ENCODE results near the gene EQTN. TPM values are rescaled to one million over a fixed set of nuclear protein-coding genes. Genes with fewer than 3 reads are reported as not detected.
A peak's percentile ranks its signal among the peaks of the same experiment; 100 is the strongest.

EQTN gene
- total and polyA plus RNA-seq, 9 donors: 0.13 to 0.30 (median 0.15) TPM; not detected in 6

DNA sequence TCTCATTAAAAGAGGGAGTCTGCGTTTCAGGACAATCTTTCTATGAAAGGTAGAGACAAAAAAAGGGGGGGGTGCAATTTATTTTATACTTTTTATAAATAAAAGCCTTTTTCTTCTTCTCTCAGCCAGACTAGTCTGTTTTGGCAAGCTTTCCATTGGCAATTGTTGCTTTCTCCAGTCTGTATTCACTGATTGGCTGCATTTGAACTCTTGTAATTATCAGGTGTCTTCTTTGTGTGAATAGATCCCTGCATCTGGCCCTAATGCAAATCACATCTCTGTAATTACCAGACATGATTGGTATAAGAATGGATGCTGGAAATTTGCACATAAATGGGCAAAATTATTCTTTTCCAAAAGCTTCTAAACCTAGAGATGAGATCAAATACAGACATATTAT is 7.6 kb upstream of the EQTN start:
- Histone ChIP-seq H3K4me1 (ENCODE audit: control insufficient read depth, insufficient read depth, low read length) (no peaks in the 10 kb centered on the region), H3K4me3 (ENCODE audit: low read length) (no peak overlapping the region), H3K27me3 (ENCODE audit: control insufficient read depth, insufficient read depth, low read length) (no peaks in the 10 kb centered on the region), H3K9me3 (replicated peaks; ENCODE audit: control insufficient read depth, low read depth, low read length) (no peaks in the 10 kb centered on the region), H3K27ac (ENCODE audit: low read length) (no peak overlapping the region), H3K36me3 (ENCODE audit: control insufficient read depth, insufficient read depth, low read length) (no peaks in the 10 kb centered on the region)
- no CpG with 5 or more reads among the region's 1 CpG for WGBS (ENCODE audit: insufficient coverage)
- peak; percentile 17 for DNase-seq

DNA sequence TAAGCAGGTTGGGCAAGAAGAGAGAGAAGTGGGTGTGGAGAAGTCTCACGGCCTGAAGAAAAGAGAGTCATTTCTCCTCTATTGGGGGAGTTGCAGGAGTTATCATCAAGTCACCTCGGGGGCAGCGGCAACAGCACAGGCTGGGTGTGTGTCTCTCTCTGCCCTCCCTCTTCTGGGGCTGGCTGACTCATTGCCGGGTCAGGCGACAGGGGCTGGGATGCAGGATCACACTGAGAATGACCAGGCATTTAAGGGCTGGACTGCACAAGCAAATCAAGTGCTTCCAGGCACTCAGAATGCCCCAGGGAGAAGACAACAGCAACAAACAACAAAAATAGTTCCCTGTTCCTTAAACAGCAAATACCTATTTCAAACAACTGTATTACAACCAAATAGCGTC is 6.3 kb upstream of the EQTN start:
- no peaks in the 10 kb centered on the region for H3K36me3 ChIP-seq (ENCODE audit: control insufficient read depth, insufficient read depth, low read length)
- 20% methylated on average over 3 of the region's 6 CpGs for WGBS (ENCODE audit: insufficient coverage)
- DNase-seq: peak; percentile 60
- H3K4me3 ChIP-seq (ENCODE audit: low read length): no peak overlapping the region
- H3K9me3 ChIP-seq (replicated peaks; ENCODE audit: control insufficient read depth, low read depth, low read length): no peaks in the 10 kb centered on the region
- H3K4me1 ChIP-seq (ENCODE audit: control insufficient read depth, insufficient read depth, low read length): no peaks in the 10 kb centered on the region
- H3K27me3 ChIP-seq (ENCODE audit: control insufficient read depth, insufficient read depth, low read length): no peaks in the 10 kb centered on the region
- no peak overlapping the region for H3K27ac ChIP-seq (ENCODE audit: low read length)

DNA sequence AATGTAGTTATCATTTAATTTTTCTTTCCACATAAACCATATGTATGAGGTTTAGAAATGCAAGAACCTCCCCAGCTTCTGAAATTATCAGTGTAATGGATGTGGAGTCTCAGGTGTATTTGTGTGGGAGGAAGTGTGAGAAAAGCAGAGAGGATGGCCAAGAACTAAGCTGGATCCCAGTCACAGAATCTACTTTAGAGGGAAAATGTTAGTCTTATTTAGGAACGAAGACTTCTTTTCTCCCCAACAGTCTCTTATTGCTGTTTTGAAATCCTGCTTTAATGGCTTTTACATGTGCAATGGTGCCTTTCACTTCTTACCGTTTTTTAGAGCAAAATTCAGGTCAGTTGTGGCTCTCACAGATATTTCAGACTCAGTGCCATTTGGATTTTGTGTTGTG is 3.0 kb downstream of the EQTN start:
- peak; percentile 93 for DNase-seq
- Histone ChIP-seq H3K27me3 (ENCODE audit: control insufficient read depth, insufficient read depth, low read length) (no peaks in the 10 kb centered on the region), H3K27ac (ENCODE audit: low read length) (peak overlapping the region; percentile 13), H3K9me3 (replicated peaks; ENCODE audit: control insufficient read depth, low read depth, low read length) (no peaks in the 10 kb centered on the region), H3K4me3 (ENCODE audit: low read length) (no peak overlapping the region), H3K36me3 (ENCODE audit: control insufficient read depth, insufficient read depth, low read length) (no peaks in the 10 kb centered on the region), H3K4me1 (ENCODE audit: control insufficient read depth, insufficient read depth, low read length) (peaks cover 3% of the 10 kb centered on the region)
- no CpG with 5 or more reads among the region's 2 CpGs for WGBS (ENCODE audit: insufficient coverage)

DNA sequence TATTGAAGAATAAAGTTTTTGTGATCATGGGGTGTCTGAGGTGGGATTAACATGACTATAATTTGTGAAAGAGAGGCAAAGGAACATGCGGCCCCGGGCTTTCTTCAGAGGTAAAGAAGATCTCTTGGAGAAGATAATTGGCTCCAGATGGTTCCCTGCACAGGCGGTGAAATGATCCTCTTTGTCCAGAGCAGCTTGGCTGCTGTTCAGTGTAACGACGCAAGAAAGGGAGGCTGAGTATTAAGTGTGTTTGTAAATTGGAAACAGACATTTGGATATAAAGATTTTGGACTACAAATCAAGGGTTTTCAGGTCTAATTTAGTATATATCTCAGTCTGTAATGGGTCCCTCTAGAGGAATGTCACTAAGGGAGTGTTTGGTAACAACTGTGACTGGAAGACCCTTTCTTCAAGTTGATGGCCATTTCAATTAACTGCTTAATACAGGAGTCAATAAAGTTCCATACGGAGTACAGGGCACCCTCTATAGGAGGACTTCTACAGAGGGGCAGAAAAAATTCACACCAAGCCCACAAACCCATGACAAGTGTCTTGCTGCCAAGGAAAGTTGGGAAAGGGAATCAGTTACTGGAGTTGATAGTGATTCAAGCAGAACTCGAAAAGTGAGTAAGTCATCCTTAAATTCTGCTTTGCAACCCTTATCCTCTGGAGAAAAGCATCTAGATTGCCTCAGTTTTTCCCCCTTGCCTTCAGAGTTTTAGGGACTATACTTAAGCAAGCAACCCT is 4.1 kb downstream of the EQTN start:
- peak overlapping the region; percentile 13 for H3K27ac ChIP-seq (ENCODE audit: low read length)
- no peaks in the 10 kb centered on the region for H3K36me3 ChIP-seq (ENCODE audit: control insufficient read depth, insufficient read depth, low read length)
- DNase-seq: peak; percentile 98
- 26% methylated on average over 6 of the region's 7 CpGs for WGBS (ENCODE audit: insufficient coverage)
- H3K27me3 ChIP-seq (ENCODE audit: control insufficient read depth, insufficient read depth, low read length): peaks cover 1% of the 10 kb centered on the region
- peaks cover 3% of the 10 kb centered on the region for H3K4me1 ChIP-seq (ENCODE audit: control insufficient read depth, insufficient read depth, low read length)
- H3K4me3 ChIP-seq (ENCODE audit: low read length): no peak overlapping the region
- no peaks in the 10 kb centered on the region for H3K9me3 ChIP-seq (replicated peaks; ENCODE audit: control insufficient read depth, low read depth, low read length)

DNA sequence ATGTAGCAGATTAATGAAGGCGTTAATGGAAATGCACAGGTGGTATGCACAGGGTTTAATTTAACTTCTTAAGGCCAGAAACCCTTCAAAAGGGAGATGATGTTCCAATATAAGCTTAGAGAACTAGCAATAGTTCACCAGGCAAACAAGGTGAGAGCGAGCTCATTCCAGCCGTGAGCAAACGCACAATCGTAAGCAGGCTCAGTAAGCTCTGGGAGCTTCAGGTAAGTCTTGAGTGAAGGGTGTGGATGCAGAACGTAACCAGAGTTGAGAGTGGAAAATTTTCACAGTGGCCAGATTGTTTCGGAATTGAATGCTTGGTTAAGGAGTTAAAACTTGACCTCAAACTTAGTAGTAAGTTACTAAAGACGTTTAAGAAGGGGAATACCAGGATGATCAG is 5.7 kb downstream of the EQTN start:
- Histone ChIP-seq H3K36me3 (ENCODE audit: control insufficient read depth, insufficient read depth, low read length) (no peaks in the 10 kb centered on the region), H3K4me3 (ENCODE audit: low read length) (no peak overlapping the region), H3K27me3 (ENCODE audit: control insufficient read depth, insufficient read depth, low read length) (peaks cover 2% of the 10 kb centered on the region), H3K9me3 (replicated peaks; ENCODE audit: control insufficient read depth, low read depth, low read length) (no peaks in the 10 kb centered on the region), H3K27ac (ENCODE audit: low read length) (no peak overlapping the region), H3K4me1 (ENCODE audit: control insufficient read depth, insufficient read depth, low read length) (peaks cover 3% of the 10 kb centered on the region)
- DNase-seq: no peak
- WGBS (ENCODE audit: insufficient coverage): 93% methylated on average over 5 of the region's 8 CpGs

DNA sequence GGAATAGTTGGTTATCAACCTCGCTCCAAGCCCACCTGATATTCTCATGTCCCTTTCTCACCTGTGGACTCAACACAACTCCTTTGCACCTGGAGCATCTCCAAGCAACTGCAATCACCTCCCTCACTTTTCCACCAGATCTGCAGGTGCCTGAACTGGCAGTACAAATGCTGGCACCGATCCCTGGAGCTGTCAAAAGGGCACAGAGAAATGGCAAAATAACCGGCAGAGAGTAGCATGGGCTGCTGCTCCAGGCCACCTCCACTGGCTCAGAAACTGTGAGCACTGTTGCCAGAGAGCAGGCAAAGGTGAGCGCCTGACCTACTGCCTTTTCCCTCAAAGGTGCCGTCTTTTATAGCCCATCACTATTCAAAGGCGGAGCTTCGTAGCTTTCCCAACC is 14.7 kb downstream of the EQTN start:
- WGBS (ENCODE audit: insufficient coverage): 93% methylated on average over 3 of the region's 7 CpGs
- H3K4me3 ChIP-seq (ENCODE audit: low read length): no peak overlapping the region
- H3K4me1 ChIP-seq (ENCODE audit: control insufficient read depth, insufficient read depth, low read length): peaks cover 6% of the 10 kb centered on the region
- no peak for DNase-seq
- H3K27ac ChIP-seq (ENCODE audit: low read length): no peak overlapping the region
- H3K27me3 ChIP-seq (ENCODE audit: control insufficient read depth, insufficient read depth, low read length): no peaks in the 10 kb centered on the region
- H3K9me3 ChIP-seq (replicated peaks; ENCODE audit: control insufficient read depth, low read depth, low read length): no peaks in the 10 kb centered on the region
- H3K36me3 ChIP-seq (ENCODE audit: control insufficient read depth, insufficient read depth, low read length): no peaks in the 10 kb centered on the region

DNA sequence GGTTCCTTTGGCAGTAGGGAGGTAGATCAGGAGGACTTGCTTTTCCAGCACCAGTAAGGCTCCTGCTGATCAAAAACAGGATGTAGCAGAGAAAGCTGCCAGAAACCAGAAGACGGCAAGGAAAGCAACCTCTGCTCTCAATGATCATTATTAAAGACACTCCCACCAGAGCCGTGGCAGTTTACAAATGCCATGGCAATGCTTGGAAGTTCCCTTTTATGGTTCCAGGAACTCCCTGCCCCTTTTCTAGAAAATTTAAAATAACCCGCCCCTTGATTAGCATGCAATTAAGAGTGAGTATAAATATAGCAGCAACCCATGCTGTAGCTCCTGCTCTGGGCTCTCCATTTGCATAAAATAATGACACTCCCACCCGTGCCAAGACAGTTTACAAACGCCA is 16.1 kb downstream of the EQTN start:
- Histone ChIP-seq H3K27ac (ENCODE audit: low read length) (no peak overlapping the region), H3K4me3 (ENCODE audit: low read length) (no peak overlapping the region)
- peak; percentile 22 for DNase-seq

DNA sequence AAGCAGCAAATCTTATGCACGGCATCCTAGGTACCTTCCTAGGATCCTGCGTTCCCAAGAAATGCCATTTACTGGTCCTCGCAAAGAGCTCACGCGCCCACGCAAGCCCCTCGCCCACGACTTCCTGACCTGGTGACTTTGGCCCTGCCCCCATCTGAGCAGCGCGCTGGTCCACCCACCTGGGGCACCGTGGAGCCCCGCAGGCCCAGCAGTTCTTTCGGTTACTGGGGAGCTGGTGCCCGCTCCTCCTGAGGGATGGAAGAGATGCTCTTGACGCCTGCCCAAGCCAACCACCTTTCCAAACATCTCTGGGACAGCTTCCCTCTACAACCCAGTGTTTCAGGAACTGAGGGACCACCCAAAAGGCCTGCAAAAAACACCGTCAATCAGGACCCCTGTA is 16.7 kb downstream of the EQTN start:
- peaks cover 6% of the 10 kb centered on the region for H3K4me1 ChIP-seq (ENCODE audit: control insufficient read depth, insufficient read depth, low read length)
- H3K9me3 ChIP-seq (replicated peaks; ENCODE audit: control insufficient read depth, low read depth, low read length): no peaks in the 10 kb centered on the region
- WGBS (ENCODE audit: insufficient coverage): 95% methylated on average over 11 of the region's 16 CpGs
- H3K27ac ChIP-seq (ENCODE audit: low read length): no peak overlapping the region
- no peak overlapping the region for H3K4me3 ChIP-seq (ENCODE audit: low read length)
- no peaks in the 10 kb centered on the region for H3K36me3 ChIP-seq (ENCODE audit: control insufficient read depth, insufficient read depth, low read length)
- DNase-seq: no peak
- no peaks in the 10 kb centered on the region for H3K27me3 ChIP-seq (ENCODE audit: control insufficient read depth, insufficient read depth, low read length)

More for the DNA sequence above, 16.1 kb downstream of the EQTN start:
- H3K27me3 ChIP-seq (ENCODE audit: control insufficient read depth, insufficient read depth, low read length): no peaks in the 10 kb centered on the region
- H3K36me3 ChIP-seq (ENCODE audit: control insufficient read depth, insufficient read depth, low read length): no peaks in the 10 kb centered on the region
- H3K9me3 ChIP-seq (replicated peaks; ENCODE audit: control insufficient read depth, low read depth, low read length): no peaks in the 10 kb centered on the region
- peaks cover 6% of the 10 kb centered on the region for H3K4me1 ChIP-seq (ENCODE audit: control insufficient read depth, insufficient read depth, low read length)
- 14% methylated on average over 2 of the region's 5 CpGs for WGBS (ENCODE audit: insufficient coverage)

DNA sequence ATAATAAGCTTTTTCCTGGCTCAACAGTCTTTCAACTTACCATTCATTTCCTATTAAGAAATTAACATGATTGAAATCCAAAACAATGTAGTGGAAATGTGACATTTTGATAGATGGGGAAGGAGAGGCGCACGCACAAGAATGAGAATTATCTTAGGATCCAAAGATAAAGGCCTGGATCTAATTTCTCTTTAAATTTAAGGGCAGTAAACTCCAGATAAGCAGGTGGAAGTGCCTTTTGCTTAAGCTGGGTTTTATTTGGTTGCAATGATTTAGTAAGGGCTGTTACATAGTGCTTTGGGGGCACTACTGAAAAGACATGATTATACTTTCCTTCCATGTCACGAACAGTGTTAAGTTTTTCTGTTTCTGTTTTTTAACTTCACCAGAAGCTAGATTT is 17.3 kb downstream of the EQTN start:
- Histone ChIP-seq H3K9me3 (replicated peaks; ENCODE audit: control insufficient read depth, low read depth, low read length) (no peaks in the 10 kb centered on the region), H3K4me3 (ENCODE audit: low read length) (no peak overlapping the region), H3K27ac (ENCODE audit: low read length) (no peak overlapping the region), H3K4me1 (ENCODE audit: control insufficient read depth, insufficient read depth, low read length) (peaks cover 6% of the 10 kb centered on the region), H3K36me3 (ENCODE audit: control insufficient read depth, insufficient read depth, low read length) (no peaks in the 10 kb centered on the region), H3K27me3 (ENCODE audit: control insufficient read depth, insufficient read depth, low read length) (no peaks in the 10 kb centered on the region)
- no peak for DNase-seq
- no CpG with 5 or more reads among the region's 3 CpGs for WGBS (ENCODE audit: insufficient coverage)

DNA sequence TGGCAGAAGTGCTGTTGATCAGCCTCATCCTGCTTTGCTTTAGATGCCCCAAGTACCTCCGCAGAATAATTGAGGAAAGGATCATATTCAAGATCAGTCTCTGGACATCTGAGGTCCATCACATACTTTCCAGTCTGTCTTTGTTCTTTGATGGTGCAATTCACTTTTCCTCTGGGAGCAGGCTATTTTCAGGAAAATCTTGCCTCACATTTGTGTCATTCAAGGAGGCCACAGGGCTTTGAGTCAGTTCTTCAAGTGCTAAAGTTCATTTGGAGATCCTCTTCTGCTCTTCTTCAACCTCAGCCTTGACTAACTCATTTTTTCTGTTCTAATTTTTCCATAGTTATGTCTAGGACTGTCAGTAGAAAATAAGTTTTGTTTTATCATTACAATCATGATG is 18.6 kb downstream of the EQTN start:
- DNase-seq: no peak
- Histone ChIP-seq H3K4me3 (ENCODE audit: low read length) (no peak overlapping the region), H3K9me3 (replicated peaks; ENCODE audit: control insufficient read depth, low read depth, low read length) (no peaks in the 10 kb centered on the region), H3K36me3 (ENCODE audit: control insufficient read depth, insufficient read depth, low read length) (no peaks in the 10 kb centered on the region), H3K4me1 (ENCODE audit: control insufficient read depth, insufficient read depth, low read length) (peaks cover 6% of the 10 kb centered on the region), H3K27me3 (ENCODE audit: control insufficient read depth, insufficient read depth, low read length) (no peaks in the 10 kb centered on the region), H3K27ac (ENCODE audit: low read length) (no peak overlapping the region)
- WGBS (ENCODE audit: insufficient coverage): 80% methylated on average over 1 of the region's 1 CpG
